ENCODE measurements around the gene PTPN1.
A peak's percentile ranks its signal among the peaks of the same experiment; 100 is the strongest.

Gene PTPN1

DNA sequence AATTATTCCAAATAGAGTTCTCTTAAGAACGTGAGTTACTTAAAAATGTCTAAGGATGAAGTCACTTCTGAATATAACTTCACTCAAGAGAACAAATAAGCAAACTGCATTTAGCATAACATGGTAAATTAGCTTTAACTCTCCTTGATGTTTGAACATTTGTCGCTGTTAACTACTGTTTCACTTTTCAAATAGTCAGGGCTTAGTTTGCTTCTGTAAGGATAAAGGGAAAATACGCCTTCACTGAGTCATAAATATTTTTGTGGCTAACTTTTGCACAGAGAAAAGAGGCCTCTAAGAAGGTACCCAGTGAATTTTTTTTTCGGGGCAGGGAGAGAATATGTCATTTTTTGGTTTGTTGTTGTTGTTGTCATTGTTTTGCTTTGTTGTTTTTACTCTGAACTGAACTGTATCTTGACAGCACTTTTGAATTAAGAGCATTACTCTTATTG lies 8.1 kb downstream of the PTPN1 start:
- H3K4me3 ChIP-seq (ENCODE audit: low read depth, low read length) = no peak overlapping the region
- DNase-seq (ENCODE audit: low read depth) = peak; percentile 66
- no peak for TF ChIP-seq CTCF (conservative IDR thresholded peaks at IDR 0.05; ENCODE audit: low read depth, low read length)

DNA sequence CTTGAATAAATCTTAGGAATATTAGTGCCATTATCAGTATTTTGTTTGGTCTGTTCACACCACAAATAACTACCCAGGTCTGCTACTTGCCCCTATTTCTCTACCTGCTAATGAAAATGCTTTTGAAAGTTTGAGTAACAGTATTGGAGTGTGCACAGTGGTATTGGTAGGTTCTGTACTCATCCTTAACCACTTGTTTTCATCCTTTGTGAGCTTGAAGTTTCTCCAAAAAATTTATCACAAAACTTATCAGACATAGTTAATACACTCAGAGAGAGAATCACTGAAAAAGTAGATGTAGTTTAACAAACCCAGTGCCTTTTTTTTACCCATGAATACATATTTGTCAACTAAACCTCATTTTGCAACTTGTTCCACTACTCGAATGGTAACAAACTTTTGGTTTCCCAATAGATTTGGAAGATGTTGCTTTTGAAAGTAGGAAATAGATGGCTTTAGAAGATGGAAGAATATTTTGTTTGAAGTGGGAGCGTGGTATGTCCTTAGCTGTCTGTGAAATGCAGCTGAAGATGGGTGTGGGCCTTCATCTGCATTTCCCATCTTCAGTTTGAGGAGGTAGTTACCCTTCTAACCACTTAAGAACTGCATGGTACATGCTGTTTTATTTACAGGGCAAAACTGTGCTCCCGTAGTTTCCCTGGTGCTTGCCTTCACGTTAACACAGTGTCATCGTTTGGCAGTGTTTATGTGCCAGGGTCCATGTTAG lies 9.0 kb downstream of the PTPN1 start:
- TF ChIP-seq CTCF (conservative IDR thresholded peaks at IDR 0.05; ENCODE audit: low read depth, low read length) = no peak
- H3K4me3 ChIP-seq (ENCODE audit: low read depth, low read length) = no peak overlapping the region

GRCh38 chr20:50520222-50520880 lies 10.2 kb downstream of the PTPN1 start:
- no peak overlapping the region for H3K4me3 ChIP-seq (ENCODE audit: low read depth, low read length)

More for the DNA sequence above, 9.0 kb downstream of the PTPN1 start:
- no peak for DNase-seq (ENCODE audit: low read depth)

DNA sequence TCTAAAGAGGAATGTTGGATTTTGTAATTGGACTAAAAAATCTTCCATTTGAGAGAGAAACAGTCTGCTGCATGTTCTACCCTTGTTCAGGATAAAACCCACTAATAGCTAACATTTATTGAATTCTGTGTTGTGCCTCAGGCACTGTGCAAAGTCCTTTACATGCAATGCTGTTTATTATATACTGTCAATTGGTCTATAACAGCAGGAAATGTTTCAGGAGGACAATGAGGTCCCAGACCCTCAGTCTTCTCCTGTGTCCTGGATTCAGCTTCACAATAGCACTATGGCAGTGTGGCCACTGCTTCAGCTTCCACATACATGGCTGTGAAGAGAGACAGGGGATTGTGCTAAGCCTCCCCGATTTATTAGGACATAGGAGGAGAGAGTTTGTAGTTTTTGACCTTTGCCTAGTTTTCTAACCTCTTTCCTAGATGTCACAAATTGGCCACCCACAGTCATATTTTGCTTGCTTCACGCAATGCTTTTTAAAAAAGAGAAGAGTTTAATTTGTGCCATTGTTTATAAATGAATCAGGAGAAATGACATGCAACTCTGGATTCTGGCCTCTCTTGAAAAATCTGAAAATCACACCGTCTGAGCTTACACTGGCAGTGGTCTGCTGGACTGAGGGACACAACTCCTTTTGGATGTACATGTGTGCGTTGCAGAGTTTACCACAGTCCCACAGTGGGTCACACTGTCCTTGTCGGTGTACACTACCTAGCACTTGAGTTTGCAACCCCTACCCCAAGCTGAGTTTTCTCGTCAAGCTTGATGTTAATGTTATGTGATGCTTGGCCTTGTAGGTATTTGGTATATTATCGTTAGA lies 11.3 kb downstream of the PTPN1 start:
- H3K4me3 ChIP-seq (ENCODE audit: low read depth, low read length) = no peak overlapping the region
- no peak for DNase-seq (ENCODE audit: low read depth)
- no peak for TF ChIP-seq CTCF (conservative IDR thresholded peaks at IDR 0.05; ENCODE audit: low read depth, low read length)

More at GRCh38 chr20:50520222-50520880, 10.2 kb downstream of the PTPN1 start:
- no peak for TF ChIP-seq CTCF (conservative IDR thresholded peaks at IDR 0.05; ENCODE audit: low read depth, low read length)
- DNase-seq (ENCODE audit: low read depth) = no peak

- no peak for TF ChIP-seq CTCF (conservative IDR thresholded peaks at IDR 0.05; ENCODE audit: low read depth, low read length)
- no peak for DNase-seq (ENCODE audit: low read depth)
- no peak overlapping the region for H3K4me3 ChIP-seq (ENCODE audit: low read depth, low read length)
These were observed 12.0 kb downstream of the PTPN1 start for GRCh38 chr20:50522053-50522674.

GRCh38 chr20:50523552-50524167 lies 13.5 kb downstream of the PTPN1 start:
- H3K4me3 ChIP-seq (ENCODE audit: low read depth, low read length) = no peak overlapping the region

More at GRCh38 chr20:50523552-50524167, 13.5 kb downstream of the PTPN1 start:
- DNase-seq (ENCODE audit: low read depth) = no peak
- no peak for TF ChIP-seq CTCF (conservative IDR thresholded peaks at IDR 0.05; ENCODE audit: low read depth, low read length)

All from choroid plexus epithelial cell (primary cell).